ENCODE measurements around the gene PTGIS. TPM values are rescaled to one million over a fixed set of nuclear protein-coding genes. Genes with fewer than 3 reads are reported as not detected.

The PTGIS gene
- polyA plus RNA-seq, 1 donor: 33.0 TPM

- no peak for DNase-seq
These were observed 38.5 kb downstream of the PTGIS start for GRCh38 chr20:49529470-49529869.

GRCh38 chr20:49526568-49526967 lies 41.4 kb downstream of the PTGIS start:
- DNase-seq: no peak

GRCh38 chr20:49526056-49526455 lies 41.9 kb downstream of the PTGIS start:
- no peak for DNase-seq

GRCh38 chr20:49523767-49524360 lies 44.1 kb downstream of the PTGIS start:
- DNase-seq: no peak

- DNase-seq: no peak
These were observed 46.6 kb downstream of the PTGIS start for GRCh38 chr20:49521356-49521755.

- DNase-seq: no peak
These were observed 48.1 kb downstream of the PTGIS start for GRCh38 chr20:49519777-49520359.

- DNase-seq: no peak
These were observed 48.7 kb downstream of the PTGIS start for GRCh38 chr20:49519212-49519712.

GRCh38 chr20:49518576-49518975 lies 49.4 kb downstream of the PTGIS start:
- DNase-seq: no peak

GRCh38 chr20:49517805-49518100 lies 50.2 kb downstream of the PTGIS start:
- DNase-seq: no peak

- DNase-seq: no peak
These were observed 50.8 kb downstream of the PTGIS start for GRCh38 chr20:49516916-49517804.

GRCh38 chr20:49515586-49515985 lies 52.4 kb downstream of the PTGIS start:
- DNase-seq: no peak

GRCh38 chr20:49513517-49513916 lies 54.4 kb downstream of the PTGIS start:
- DNase-seq: no peak

- no peak for DNase-seq
These were observed 54.9 kb downstream of the PTGIS start for GRCh38 chr20:49513009-49513408.

- DNase-seq: no peak
These were observed 56.0 kb downstream of the PTGIS start for GRCh38 chr20:49511788-49512525.

- DNase-seq: no peak
These were observed 57.3 kb downstream of the PTGIS start for GRCh38 chr20:49510562-49511122.

GRCh38 chr20:49508435-49509199 lies 59.3 kb downstream of the PTGIS start:
- DNase-seq: peak; percentile 60

GRCh38 chr20:49507741-49508434 lies 60.0 kb downstream of the PTGIS start:
- no peak for DNase-seq

- peak; percentile 85 for DNase-seq
These were observed 62.4 kb downstream of the PTGIS start for GRCh38 chr20:49505518-49505917.

GRCh38 chr20:49503176-49503575 lies 64.8 kb downstream of the PTGIS start:
- DNase-seq: no peak

GRCh38 chr20:49501917-49502316 lies 66.0 kb downstream of the PTGIS start:
- DNase-seq: no peak

GRCh38 chr20:49497398-49497669 lies 70.6 kb downstream of the PTGIS start:
- no peak for DNase-seq

All from left kidney (tissue), 2 donors.